Smooth muscle cell (in vitro differentiated cells): ENCODE data around the gene RAD54L2. TPM values are rescaled to one million over a fixed set of nuclear protein-coding genes. Genes with fewer than 3 reads are reported as not detected.

Source experiments
- DNase-seq: peaks from one replicate; lab custom pipeline; 2025; ENCODE audit not compliant: unreplicated experiment; lab: John Stamatoyannopoulos, UW
- H2AFZ ChIP-seq: fragments of 200-600 bp; sonication (generic); 2 replicates; pipeline ENCODE4 v1.6.0; 2016; ENCODE audit warnings: antibody characterized with exemption, low read depth, mild to moderate bottlenecking
- H3F3A ChIP-seq: fragments of 200-600 bp; sonication (generic); 2 replicates; pipeline ENCODE4 v1.6.0; 2017; ENCODE audit warnings: antibody characterized with exemption, low read depth
- H3K27ac ChIP-seq: fragments of 200-600 bp; sonication (generic); 2 replicates; pipeline ENCODE4 v1.5.1; 2016; ENCODE audit warnings: low read depth, mild to moderate bottlenecking
- H3K27me3 ChIP-seq: fragments of 200-600 bp; sonication (generic); 2 replicates; pipeline ENCODE4 v1.6.1; 2016; ENCODE audit warnings: low read depth, mild to moderate bottlenecking
- H3K36me3 ChIP-seq: fragments of 200-600 bp; sonication (generic); 2 replicates; pipeline ENCODE4 v1.5.1; 2016; ENCODE audit warnings: low read depth
- H3K4me1 ChIP-seq: fragments of 200-600 bp; sonication (generic); 2 replicates; pipeline ENCODE4 v1.5.1; 2016; ENCODE audit warnings: low read depth
- H3K4me2 ChIP-seq: fragments of 200-600 bp; sonication (generic); 2 replicates; pipeline ENCODE4 v1.6.0; 2016; ENCODE audit warnings: mild to moderate bottlenecking
- H3K4me3 ChIP-seq: fragments of 200-600 bp; sonication (generic); 2 replicates; pipeline ENCODE4 v1.5.1; 2016; ENCODE audit warnings: mild to moderate bottlenecking
- H3K79me2 ChIP-seq: fragments of 200-600 bp; sonication (generic); 2 replicates; pipeline ENCODE4 v1.6.0; 2016; ENCODE audit warnings: low read depth, mild to moderate bottlenecking
- H3K9ac ChIP-seq: fragments of 200-600 bp; sonication (generic); 2 replicates; pipeline ENCODE4 v1.6.0; 2016; ENCODE audit warnings: low read depth
- H3K9me3 ChIP-seq: fragments of 200-600 bp; sonication (generic); replicated peaks from 2 replicates; pipeline ENCODE4 v1.5.1; 2016; ENCODE audit warnings: low read depth
- H4K20me1 ChIP-seq: fragments of 200-600 bp; sonication (generic); 2 replicates; pipeline ENCODE4 v1.6.0; 2016; ENCODE audit warnings: low read depth
- WGBS: methylation state at CpG from one replicate; pipeline ENCODE4 v1.1.7; 2016; ENCODE audit warnings: low lambda C conversion rate; 5-methylcytosine and 5-hydroxymethylcytosine counted together
- polyA plus RNA-seq: library from polyadenylated mRNA; unstranded; fragments of >200 nt; fragmentation: Nextera tagmentation; extraction: Ambion mirVana; gene quantifications from 2 replicates; pipeline ENCODE4 v1.2.1, GENCODE V29; 2016
- total RNA-seq: library from RNA; depleted of rRNA; stranded (reverse); fragments of >200 nt; gene quantifications from 2 replicates; pipeline ENCODE4 v1.2.3, GENCODE V29; 2014
- TF ChIP-seq, protein P1 (sequence below): fragments of 200-600 bp; sonication (generic); IDR thresholded peaks from 2 replicates; pipeline ENCODE4 v1.5.1; 2017; ENCODE audit warnings: borderline replicate concordance, mild to moderate bottlenecking, antibody characterized with exemption; ENCODE audit not compliant: insufficient read depth, poor library complexity, severe bottlenecking

The RAD54L2 gene
- total and polyA plus RNA-seq, 2 experiments from 2014 or later, result 12.6 to 12.8 TPM

DNA sequence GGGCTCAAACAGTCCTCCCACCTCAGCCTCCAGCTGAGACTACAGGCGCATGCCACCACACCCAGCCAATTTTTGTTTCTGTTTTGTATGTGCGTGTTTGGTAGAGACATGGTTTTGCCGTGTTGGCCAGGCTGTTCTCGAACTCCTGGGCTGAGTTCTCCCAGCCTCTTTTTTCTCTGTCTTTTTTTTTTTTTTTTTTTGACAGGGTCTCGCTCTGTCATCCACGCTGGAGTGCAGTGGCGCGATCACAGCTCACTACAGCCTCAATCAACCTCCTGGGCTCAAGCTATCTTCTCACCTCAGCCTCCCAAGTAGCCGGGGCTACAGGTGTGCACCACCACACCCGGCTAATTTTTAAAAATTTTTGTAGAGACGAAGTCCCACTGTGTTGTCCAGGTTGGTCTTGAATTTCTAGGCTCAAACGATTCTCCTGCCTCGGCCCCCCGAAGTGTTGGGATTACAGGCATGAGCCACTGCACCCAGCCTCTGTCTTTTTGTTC, 37.8 kb upstream of the RAD54L2 start:
- peaks cover 25% of the 10 kb centered on the region for H3K79me2 ChIP-seq
- no peaks in the 10 kb centered on the region for H3F3A ChIP-seq
- peak overlapping the region; percentile 87 for H3K27ac ChIP-seq
- peak overlapping the region; percentile 80 for H3K4me2 ChIP-seq
- H3K9ac ChIP-seq, result peak overlapping the region; percentile 55
- no peaks in the 10 kb centered on the region for H3K27me3 ChIP-seq
- peak overlapping the region; percentile 43 for H3K4me3 ChIP-seq
- TF ChIP-seq, protein P1, sequence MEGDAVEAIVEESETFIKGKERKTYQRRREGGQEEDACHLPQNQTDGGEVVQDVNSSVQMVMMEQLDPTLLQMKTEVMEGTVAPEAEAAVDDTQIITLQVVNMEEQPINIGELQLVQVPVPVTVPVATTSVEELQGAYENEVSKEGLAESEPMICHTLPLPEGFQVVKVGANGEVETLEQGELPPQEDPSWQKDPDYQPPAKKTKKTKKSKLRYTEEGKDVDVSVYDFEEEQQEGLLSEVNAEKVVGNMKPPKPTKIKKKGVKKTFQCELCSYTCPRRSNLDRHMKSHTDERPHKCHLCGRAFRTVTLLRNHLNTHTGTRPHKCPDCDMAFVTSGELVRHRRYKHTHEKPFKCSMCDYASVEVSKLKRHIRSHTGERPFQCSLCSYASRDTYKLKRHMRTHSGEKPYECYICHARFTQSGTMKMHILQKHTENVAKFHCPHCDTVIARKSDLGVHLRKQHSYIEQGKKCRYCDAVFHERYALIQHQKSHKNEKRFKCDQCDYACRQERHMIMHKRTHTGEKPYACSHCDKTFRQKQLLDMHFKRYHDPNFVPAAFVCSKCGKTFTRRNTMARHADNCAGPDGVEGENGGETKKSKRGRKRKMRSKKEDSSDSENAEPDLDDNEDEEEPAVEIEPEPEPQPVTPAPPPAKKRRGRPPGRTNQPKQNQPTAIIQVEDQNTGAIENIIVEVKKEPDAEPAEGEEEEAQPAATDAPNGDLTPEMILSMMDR, result no peak
- peak overlapping the region; percentile 78 for H2AFZ ChIP-seq
- no peak for DNase-seq
- no peaks in the 10 kb centered on the region for H3K9me3 ChIP-seq
- peaks cover 6% of the 10 kb centered on the region for H4K20me1 ChIP-seq
- 96% methylated on average over 14 of the region's 14 CpGs for WGBS
- H3K4me1 ChIP-seq, result peaks cover 6% of the 10 kb centered on the region
- no peaks in the 10 kb centered on the region for H3K36me3 ChIP-seq

DNA sequence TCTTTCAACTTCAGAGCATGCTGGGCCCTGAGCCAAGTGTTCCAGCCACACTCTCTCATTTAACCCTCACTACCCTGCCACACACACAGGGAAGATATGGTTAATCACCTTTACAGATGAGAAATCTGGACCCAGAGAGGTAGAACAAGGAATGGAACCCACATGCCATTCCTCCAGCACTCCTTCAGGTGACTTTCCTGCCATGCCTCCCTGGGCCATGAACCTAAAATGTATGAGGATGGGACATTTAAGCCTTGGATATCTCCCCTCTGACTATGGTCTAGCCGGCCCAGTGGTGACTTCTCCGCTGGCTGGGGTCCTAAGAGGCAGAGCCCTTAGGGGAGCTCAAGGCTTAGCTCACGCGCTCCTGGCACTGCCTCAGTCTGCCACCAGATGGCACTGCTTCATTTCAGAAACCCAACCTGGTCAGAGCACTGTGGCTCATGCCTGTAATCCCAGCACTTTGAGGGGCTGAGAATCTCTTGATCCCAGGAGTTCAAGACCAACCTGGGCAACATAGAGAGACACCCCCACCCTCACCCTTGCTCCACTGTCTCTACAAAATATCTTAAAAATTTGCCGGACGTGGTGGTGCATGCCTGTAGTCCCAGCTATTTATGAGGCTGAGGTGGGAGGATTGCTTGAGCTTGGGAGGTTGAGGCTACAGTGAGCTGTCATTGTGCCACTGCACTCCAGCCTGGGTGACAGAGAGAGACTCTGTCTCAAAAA, 36.5 kb upstream of the RAD54L2 start:
- DNase-seq, result peak; percentile 30
- no peak overlapping the region for H3K9ac ChIP-seq
- TF ChIP-seq, protein P1, result peak; percentile 87
- H3K27me3 ChIP-seq, result no peaks in the 10 kb centered on the region
- peaks cover 6% of the 10 kb centered on the region for H4K20me1 ChIP-seq
- WGBS, result 14% methylated on average over 6 of the region's 6 CpGs
- peaks cover 15% of the 10 kb centered on the region for H3K79me2 ChIP-seq
- no peak overlapping the region for H3K27ac ChIP-seq
- peaks cover 6% of the 10 kb centered on the region for H3K4me1 ChIP-seq
- no peak overlapping the region for H2AFZ ChIP-seq
- no peak overlapping the region for H3K4me2 ChIP-seq
- H3K9me3 ChIP-seq, result no peaks in the 10 kb centered on the region
- H3F3A ChIP-seq, result no peaks in the 10 kb centered on the region
- no peaks in the 10 kb centered on the region for H3K36me3 ChIP-seq
- no peak overlapping the region for H3K4me3 ChIP-seq

DNA sequence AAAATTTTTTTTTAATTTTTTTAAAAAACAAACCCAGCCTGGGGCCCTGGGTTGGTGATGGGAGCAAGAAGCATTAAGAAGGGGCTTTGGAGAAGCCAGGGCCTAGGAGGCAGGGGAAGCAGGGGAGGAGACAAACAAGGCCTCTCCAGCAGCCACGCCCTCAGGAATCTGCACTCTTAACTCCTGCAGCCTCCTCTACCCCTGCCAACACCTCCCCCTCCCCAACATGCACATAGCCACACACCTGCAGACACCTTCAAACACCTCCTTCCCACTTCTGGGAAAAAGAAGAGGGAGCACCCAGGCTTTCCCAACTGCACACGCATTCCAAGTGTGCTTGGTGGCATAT, 36.0 kb upstream of the RAD54L2 start:
- H3K9me3 ChIP-seq, result no peaks in the 10 kb centered on the region
- peaks cover 6% of the 10 kb centered on the region for H4K20me1 ChIP-seq
- peaks cover 9% of the 10 kb centered on the region for H3K79me2 ChIP-seq
- whole genome bisulfite sequencing, result 62% methylated on average over 2 of the region's 2 CpGs
- H3F3A ChIP-seq, result no peaks in the 10 kb centered on the region
- no peaks in the 10 kb centered on the region for H3K36me3 ChIP-seq
- peaks cover 6% of the 10 kb centered on the region for H3K4me1 ChIP-seq
- no peak overlapping the region for H3K27ac ChIP-seq
- H3K27me3 ChIP-seq, result no peaks in the 10 kb centered on the region
- no peak overlapping the region for H2AFZ ChIP-seq
- no peak overlapping the region for H3K4me2 ChIP-seq
- TF ChIP-seq, protein P1, result no peak
- H3K9ac ChIP-seq, result no peak overlapping the region
- no peak for DNase-seq
- no peak overlapping the region for H3K4me3 ChIP-seq

DNA sequence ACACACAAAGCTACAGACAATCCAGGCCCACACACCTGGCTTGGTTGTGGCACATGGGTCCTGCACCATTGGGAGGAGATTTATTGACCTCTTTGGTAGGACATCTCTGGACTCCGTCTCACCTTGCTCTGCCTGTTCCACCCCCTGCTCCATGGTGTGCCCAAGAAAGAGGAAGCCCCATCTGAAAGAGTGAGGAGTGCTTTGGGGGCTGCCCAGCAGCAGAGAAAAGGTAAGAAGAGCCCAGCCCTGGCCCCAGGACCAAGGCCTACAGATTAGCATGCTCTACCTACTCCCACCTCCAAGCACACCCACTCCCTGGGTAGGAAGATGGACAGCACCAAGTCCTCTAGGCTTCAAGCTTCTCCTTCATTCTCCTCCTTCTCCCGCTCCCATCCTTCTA, 35.5 kb upstream of the RAD54L2 start:
- peaks cover 6% of the 10 kb centered on the region for H4K20me1 ChIP-seq
- TF ChIP-seq, protein P1, result no peak
- H3K4me3 ChIP-seq, result no peak overlapping the region
- no peaks in the 10 kb centered on the region for H3K27me3 ChIP-seq
- H3K9ac ChIP-seq, result no peak overlapping the region
- H3K79me2 ChIP-seq, result peaks cover 6% of the 10 kb centered on the region
- no peaks in the 10 kb centered on the region for H3F3A ChIP-seq
- no peak overlapping the region for H3K27ac ChIP-seq
- no peak overlapping the region for H2AFZ ChIP-seq
- no peak overlapping the region for H3K4me2 ChIP-seq
- H3K36me3 ChIP-seq, result no peaks in the 10 kb centered on the region
- DNase-seq, result no peak
- no peaks in the 10 kb centered on the region for H3K9me3 ChIP-seq
- 92% methylated on average over 2 of the region's 2 CpGs for WGBS
- peaks cover 6% of the 10 kb centered on the region for H3K4me1 ChIP-seq
